Measurements from ENCODE around the gene ZMAT2. TPM values are rescaled to one million over a fixed set of nuclear protein-coding genes. Genes with fewer than 3 reads are reported as not detected.

Gene ZMAT2, protein sequence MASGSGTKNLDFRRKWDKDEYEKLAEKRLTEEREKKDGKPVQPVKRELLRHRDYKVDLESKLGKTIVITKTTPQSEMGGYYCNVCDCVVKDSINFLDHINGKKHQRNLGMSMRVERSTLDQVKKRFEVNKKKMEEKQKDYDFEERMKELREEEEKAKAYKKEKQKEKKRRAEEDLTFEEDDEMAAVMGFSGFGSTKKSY
- total RNA-seq: 44.5 and 49.2 TPM in 2 replicates

DNA sequence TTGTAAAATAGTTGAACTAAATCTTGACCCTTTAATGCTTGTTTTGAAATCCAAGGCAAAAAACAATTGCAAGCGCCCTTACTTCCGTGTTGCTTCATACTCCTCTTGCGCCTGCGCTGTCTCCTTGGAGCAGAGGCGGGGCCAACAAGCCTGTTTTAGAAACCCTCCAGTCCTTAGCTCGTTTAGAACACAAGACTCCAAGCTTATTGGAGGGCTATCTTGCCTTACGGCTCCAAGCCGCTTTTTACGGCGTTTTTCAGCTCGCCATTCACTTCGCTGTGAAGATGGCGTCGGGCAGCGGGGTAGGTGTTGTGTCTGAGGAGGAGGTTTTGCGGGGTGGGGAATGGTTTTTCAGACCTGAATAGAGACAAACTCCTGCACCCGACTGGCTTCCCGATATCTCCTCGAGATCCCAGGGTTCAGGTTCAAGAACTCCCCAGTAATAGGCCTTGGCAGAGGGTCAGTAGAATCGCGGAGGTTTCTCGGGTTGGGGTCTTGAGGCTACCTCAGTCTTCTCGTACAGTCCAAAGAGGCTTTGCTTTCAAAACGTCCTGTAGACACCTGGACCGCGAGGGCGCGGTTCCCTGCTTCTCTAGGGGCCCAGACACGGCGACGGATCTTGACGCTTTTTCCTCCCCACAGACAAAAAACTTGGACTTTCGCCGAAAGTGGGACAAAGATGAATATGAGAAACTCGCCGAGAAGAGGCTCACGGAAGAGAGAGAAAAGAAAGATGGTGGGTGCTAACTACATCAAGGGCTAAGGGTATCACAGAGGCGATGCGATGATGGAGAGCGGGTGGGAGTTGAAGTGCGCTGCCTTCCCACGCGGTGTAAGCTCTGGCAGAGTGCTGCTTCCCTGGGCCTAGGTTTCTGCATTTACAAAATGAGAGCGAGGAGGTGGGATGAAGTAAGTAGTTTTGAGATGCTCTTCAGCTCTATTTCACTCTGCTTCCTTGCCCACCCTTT, at the start of gene ZMAT2:
TSS of gene ZMAT2 (plus strand) at position 271 of the 968 bp plus-strand sequence. CDS start at position 285, 14 bp downstream.

DNA sequence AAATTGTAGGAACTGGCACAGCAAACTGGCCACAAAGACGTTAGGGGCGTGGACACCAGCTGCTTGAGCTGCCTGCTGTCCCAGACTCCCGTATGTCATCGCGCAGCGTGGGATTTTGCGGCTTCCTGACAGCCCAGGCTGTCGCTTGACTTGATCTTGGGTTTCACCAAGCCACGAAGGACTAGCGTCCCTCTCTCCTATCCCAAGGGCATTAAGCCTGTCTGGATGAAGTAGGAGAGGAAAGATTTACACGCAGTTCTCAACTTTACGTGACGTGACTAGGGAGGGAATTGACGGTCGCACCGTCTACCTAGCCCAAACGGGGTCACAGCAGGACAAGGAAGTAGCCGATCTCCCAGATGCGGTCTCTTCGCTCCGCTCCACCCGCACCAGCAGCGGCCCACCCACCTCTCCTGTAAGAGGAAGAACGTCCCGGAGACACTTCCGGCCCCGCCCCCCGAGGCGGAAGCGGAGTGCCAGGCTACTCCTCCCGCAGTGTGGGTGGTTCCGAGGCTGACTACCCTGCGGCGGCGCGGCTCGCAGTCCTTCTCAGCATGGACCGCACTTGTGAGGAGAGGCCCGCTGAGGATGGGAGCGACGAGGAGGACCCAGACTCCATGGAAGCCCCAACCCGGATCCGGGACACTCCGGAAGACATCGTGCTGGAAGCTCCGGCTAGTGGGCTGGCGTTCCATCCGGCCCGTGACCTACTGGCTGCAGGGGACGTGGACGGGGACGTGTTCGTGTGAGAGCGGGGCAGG, 35.7 kb upstream of the ZMAT2 start, which contains the start of gene WDR55:
TSS of gene WDR55 (plus strand) at position 546 of the 761 bp plus-strand sequence. CDS start at position 555, 9 bp downstream.

DNA sequence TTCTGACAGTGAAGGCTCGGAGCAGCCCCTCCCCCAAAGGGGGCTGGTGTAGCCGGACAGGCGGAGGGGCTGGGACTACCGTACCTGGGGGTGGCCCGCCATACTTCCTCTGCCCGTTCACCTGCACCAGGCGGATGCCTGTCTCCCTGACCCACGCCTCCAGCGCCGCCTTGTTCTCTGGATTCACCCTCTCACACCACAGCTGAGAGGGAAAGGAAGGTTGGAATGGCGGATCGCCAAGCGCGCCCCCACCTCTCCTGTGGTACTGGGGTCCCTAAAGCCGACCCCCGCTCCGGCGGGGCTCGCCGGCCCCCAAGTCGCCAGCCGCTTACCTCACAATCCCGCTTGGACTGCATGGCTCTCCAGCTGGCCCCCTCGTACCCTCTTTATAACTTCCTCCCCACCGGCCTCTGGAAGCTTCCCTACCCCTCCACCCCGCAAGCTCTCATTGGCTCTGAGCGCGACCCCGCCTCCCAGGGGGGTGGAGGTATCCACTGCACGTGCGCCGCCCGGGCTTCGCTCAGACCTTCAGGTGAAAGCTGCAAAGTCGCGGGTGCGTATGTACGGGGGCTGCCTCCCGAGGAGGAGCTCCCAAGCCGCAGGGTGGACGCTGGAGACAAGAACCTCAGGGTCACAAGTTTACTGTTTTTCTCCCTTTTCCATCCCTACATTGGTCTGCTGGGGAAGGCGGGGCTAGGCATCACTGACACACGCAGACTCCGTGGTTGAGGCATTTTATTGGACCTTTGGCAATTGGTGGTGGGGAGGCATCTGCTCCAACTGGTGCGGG, 26.9 kb upstream of the ZMAT2 start, which contains the start of gene DND1:
TSS of gene DND1 (minus strand) at position 390 of the 790 bp plus-strand sequence. CDS start at position 356, 34 bp downstream.

DNA sequence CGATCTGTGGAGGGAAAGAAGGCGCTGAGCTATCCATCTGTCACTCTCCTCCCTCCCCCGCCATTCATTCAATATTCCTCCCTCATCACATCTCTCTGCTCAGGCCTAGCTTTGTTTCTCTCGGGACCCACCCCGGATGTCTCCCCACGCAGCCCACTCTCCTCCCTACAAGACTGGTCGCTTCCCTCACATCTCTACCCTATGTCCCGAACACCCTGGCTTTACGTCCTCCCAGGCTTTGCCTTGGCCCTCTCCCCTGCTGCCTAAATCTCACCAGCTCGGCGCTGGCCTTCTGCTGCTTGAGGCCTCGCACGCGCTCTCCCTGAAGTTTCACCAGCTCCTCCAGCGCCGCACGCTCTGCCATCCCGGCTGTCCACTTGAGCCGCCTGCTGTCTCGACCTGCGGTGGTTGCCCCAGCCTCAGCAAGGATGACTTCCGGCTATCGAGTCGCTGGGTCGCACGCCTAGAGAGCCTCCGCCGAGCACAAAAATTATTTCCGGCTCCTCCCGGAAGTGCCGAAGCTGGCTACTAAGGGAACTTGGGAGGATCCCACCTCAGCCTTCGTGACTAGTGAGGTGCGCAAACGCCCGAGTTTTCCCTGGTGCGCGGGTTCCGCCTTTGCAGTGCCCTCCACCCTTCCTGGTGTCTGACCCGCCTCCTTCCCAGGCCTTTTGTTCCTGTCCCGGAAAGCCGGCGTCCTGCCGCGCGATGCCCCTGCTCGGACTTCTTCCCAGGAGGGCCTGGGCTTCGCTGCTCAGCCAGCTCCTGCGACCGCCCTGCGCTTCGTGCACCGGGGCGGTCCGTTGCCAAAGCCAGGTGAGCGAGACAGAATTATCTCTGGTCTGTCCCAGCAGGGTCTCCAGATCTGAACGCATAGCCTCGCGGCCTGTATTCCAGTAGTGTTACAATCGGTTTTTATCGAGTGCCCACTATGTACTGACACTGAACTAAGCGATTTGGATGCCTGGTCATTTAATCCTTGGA, 9.0 kb upstream of the ZMAT2 start, which contains the start of the genes HARS1 and HARS2:
TSS of gene HARS1 (minus strand) at position 430 of the 984 bp plus-strand sequence. CDS start at position 364, 66 bp downstream.
TSS of gene HARS2 (plus strand) at position 515 of the 984 bp plus-strand sequence. CDS start at position 709, 194 bp downstream.

Other genes starting within 250 kb of the ZMAT2 start
- gene EIF4EBP3, start 152.8 kb upstream of the ZMAT2 start, total RNA-seq: 0.85 and 4.3 TPM in 2 replicates
- 16.4 and 34.5 TPM in 2 replicates for gene SRA1, start 143.0 kb upstream of the ZMAT2 start, total RNA-seq
- 3.2 and 6.0 TPM in 2 replicates for gene APBB3, start 135.8 kb upstream of the ZMAT2 start, total RNA-seq
- 10.4 and 16.9 TPM in 2 replicates for gene SLC35A4, start 135.6 kb upstream of the ZMAT2 start, total RNA-seq
- gene CD14, start 67.3 kb upstream of the ZMAT2 start, total RNA-seq: 1.4 and 6.8 TPM in 2 replicates
- 9.9 and 26.2 TPM in 2 replicates for gene TMCO6, start 61.0 kb upstream of the ZMAT2 start, total RNA-seq
- gene NDUFA2, start 52.8 kb upstream of the ZMAT2 start, total RNA-seq: 26.5 and 27.9 TPM in 2 replicates
- gene IK, start 52.6 kb upstream of the ZMAT2 start, total RNA-seq: 62.4 and 66.5 TPM in 2 replicates
- gene WDR55, start 35.5 kb upstream of the ZMAT2 start, total RNA-seq: 31.5 and 57.8 TPM in 2 replicates
- gene DND1, start 26.9 kb upstream of the ZMAT2 start, total RNA-seq: 0.43 TPM in 1 of 2 replicates, not detected in the other
- 36.7 and 59.8 TPM in 2 replicates for gene HARS1, start 9.1 kb upstream of the ZMAT2 start, total RNA-seq
- gene HARS2, start 9.0 kb upstream of the ZMAT2 start, total RNA-seq: 30.9 and 45.3 TPM in 2 replicates
- not detected in 2 replicates for gene PCDHA1, start 85.7 kb downstream of the ZMAT2 start, total RNA-seq
- gene PCDHA2, start 94.4 kb downstream of the ZMAT2 start, total RNA-seq: not detected in 2 replicates
- gene PCDHA3, start 100.6 kb downstream of the ZMAT2 start, total RNA-seq: under 0.01 TPM in 2 replicates
- gene PCDHA4, start 106.6 kb downstream of the ZMAT2 start, total RNA-seq: 0.21 and 1.2 TPM in 2 replicates
- not detected in 2 replicates for gene PCDHA5, start 121.2 kb downstream of the ZMAT2 start, total RNA-seq
- gene PCDHA6, start 127.5 kb downstream of the ZMAT2 start, total RNA-seq: 0.43 and 0.48 TPM in 2 replicates
- under 0.01 and 0.48 TPM in 2 replicates for gene PCDHA7, start 133.8 kb downstream of the ZMAT2 start, total RNA-seq
- not detected in 2 replicates for gene PCDHA8, start 140.7 kb downstream of the ZMAT2 start, total RNA-seq
- under 0.01 TPM in 2 replicates for gene PCDHA9, start 147.9 kb downstream of the ZMAT2 start, total RNA-seq
- under 0.01 and 0.48 TPM in 2 replicates for gene PCDHA10, start 155.4 kb downstream of the ZMAT2 start, total RNA-seq
- 0.48 and 1.7 TPM in 2 replicates for gene PCDHA11, start 168.5 kb downstream of the ZMAT2 start, total RNA-seq
- 0.21 and 0.48 TPM in 2 replicates for gene PCDHA12, start 174.9 kb downstream of the ZMAT2 start, total RNA-seq
- gene PCDHA13, start 181.7 kb downstream of the ZMAT2 start, total RNA-seq: 0.24 TPM in 1 of 2 replicates, not detected in the other
- 0.48 and 0.85 TPM in 2 replicates for gene PCDHAC1, start 225.9 kb downstream of the ZMAT2 start, total RNA-seq

Measured in tracheal epithelial cell (primary cell).